Inflammatory macrophage treated with lipopolysaccharide for 1 hour (primary cell): Measurements from ENCODE around the gene GALNT13.

Source experiments
- DNase-seq, 2 donors: peaks; one replicate each; pipeline ENCODE4 v3.0.0-alpha.2; 2020 to 2022

GALNT13 gene

DNA sequence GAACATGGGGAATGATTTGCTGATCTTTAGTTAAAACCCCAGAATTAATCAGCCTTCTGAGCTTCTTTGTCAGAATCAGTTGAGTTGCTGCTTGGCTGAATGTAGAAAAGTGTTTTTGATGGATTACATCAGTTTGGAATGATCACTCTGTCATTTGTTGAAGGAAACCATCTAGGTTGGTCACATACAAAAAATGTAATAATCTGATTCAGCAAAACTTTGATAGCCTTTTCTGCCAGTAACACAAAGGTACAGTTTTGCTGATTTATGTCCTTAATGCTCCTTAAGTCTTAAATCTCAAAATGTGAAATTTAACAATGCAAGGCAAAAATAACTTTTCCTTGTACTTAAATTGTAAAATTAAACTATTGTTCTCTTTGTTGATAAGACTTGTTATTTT lies 74.3 kb downstream of the GALNT13 start:
- no peak for DNase-seq

DNA sequence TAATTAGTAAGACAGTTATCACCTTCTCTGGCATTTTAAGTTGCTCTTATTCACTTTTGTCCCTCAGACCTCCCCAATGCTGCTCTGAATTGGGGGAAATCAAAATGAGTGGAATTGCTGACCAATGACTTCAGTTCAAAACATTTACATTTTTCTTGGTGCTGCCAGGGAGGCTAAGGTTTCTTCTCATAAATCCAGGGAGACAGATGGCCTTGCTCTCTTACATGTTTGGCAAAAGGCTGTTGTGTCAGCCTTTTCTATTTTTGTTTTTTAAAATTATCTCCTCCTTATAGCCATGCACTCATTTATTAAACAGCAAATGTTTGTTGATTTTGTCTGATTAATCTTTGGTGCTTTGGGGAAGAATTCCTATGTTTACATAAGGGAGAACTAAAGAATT lies 82.0 kb downstream of the GALNT13 start:
- DNase-seq, result no peak

DNA sequence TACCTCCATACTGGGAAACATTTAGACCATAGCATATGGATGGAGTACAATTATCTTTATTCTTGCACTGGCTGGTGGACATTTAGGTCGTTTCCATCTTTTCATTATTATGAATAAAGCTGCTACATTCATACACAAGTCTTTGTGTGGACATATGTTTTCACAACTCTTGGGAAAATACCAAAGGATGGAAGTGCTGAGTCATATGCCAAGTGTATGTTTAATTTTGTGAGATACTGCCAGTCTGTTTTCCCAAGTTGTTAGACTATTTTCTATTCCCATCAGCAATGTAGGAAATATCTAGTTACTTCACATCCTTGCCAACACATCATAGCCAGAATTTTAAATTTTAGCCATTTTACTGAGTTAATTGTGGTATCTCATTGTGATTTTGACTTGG lies 91.5 kb downstream of the GALNT13 start:
- DNase-seq, result no peak

DNA sequence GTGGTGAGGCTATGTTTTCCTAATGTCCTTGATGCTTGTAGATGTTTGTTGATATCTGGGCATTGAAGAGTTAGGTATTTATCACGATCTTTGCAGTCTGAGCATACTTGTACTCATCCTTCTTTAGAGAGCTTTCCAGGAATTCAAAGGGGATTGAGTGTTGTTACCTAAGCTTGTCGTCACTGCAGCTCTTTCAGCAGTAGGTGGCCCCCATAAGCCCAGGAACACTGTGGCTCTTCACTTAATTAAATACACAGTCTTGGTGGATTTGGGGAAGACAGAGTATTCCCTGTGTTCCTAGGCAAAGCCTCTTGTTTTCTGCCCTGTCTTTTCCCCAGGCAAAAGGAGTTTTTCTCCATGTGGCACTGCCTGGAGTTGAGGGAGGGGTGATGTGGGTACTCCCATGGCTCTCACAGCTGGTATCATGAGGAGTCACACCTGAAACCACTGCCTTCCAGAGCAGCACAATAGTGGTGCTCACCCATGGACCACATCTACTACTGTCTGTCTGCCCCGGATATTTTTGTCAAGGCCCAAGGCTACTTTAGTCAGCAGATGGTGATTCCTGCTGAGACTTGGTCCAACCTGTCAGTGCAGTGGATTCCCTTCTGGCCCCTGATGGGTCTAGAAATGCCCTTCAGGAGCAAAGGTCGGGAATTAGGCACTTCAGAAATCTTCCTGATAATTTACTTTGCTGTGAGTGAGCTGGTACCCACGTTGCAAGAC lies 95.7 kb downstream of the GALNT13 start:
- DNase-seq, result no peak

DNA sequence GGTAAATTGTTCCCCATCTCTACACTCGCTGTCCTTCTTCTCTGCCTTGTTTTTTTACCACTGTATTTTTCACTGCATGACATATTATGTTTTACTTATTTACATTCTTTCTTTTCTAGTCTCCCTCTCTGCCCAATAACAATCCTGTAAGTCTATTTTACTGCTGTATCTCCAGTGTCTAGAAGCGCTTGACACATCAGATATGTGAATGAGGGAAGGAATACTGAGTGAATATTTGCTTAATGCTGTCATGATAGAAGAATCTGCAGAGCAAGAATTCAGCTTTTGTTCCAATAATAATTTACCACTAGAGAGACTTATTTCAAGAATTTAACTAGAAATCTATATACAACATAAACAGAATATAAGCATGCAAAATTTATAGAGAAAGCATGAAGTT lies 99.5 kb downstream of the GALNT13 start:
- no peak for DNase-seq

DNA sequence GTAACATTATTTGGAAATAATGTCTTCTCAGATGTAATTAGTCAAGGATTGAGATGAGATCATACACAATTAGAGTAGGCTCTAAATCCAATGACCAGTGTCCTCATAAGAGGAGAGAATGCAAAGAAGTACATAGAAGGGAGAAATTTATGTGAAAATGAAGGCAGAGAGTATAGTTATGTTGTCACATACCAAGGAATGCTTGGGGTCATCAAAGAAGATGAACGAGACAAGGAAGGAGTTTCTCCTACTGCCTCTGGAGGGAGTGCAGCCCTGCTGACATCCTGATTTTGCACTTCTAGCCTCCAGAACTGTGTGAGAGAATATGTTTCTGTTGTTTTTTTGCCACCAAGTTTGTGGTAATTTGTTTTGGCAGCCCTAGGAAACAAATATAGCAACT lies 100.1 kb downstream of the GALNT13 start:
- DNase-seq, result no peak

DNA sequence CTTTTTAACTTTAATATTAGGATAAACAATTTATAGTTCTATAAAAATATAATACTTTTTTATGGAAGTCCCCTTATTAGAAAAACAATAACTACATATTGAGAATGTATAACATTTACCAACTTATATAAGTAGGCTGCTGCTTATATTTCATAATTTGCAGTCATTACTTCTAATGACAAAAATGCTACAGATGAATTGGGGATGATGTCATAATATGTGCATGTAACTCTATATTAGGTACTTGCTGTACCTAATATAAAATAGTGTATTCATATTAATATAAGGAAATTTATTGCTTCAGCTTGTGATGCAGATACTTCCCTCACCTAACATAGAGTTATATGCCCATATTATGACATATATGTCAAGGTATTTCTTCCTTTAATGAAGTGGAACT lies 100.7 kb downstream of the GALNT13 start:
- no peak for DNase-seq

DNA sequence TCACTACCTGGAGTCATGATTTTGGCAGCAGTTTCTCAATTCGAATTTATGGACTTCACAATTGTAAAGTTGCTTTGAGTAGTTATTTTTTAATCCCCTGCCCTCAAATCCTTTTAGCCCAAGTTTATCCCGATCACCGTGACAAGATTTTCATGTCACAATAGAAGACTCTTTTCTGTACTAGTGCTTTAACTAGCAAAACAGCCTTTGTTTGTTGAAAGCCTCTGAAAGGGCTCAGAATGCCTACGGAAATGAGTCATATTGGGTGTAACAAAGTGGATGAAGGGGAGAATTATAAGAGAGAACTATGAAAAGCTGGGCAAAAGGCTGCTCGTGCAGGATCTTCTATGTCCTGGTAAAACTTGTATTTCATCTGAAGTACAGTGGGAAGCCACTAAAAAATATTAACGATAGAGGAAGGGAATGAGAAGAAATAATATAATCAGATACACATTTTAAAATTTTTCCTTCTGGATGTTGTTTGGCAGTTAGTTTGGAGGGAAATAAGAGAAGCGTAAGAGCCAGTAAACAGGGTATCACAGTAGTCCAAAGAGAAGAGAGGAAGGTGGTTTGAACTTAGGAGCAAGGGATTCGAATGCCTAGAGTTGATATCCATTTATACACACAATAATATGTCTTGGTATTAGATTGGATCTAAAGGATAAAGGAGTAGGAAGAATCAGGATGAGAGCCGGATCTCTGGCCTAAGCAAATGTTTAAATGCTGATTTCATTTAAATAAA lies 114.9 kb downstream of the GALNT13 start:
- no peak for DNase-seq

DNA sequence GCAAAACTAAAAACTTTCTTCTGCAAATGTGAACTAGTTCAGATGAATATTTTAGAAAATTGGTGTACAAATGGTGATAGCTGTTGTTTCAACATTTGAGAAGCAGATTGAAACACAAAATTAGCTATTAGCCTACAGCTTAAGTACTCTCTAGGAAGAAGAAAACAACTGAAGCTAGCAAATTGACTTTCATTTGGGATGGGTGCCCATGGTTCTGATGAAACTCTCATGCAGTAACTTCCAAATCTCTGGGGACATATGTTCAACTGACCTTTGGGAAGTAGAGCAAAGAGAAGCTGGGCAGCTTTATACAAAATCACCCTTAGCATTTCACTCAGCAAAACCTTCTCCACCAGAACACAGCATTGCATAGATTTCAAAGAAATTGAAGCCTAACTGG lies 119.0 kb downstream of the GALNT13 start:
- no peak for DNase-seq

DNA sequence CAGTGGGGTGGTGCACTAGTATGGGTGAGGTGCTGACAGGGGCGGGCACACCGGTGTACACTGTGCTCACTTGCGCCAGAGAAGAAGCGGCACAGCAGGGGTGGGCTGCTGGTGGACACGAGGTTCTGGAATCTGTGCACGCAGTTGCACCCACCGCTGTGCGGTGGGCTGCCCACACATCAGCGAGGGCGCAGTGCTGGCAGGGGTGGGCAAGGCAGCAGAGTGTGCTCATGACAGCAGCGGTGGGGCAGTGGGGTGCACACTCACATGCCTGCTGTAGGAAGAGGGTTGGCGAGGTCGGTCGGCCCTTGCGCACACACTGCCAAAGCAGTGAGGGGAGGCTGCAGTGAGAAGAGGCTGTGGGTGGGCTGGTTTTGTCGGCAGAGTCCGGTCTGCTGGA lies 141.8 kb downstream of the GALNT13 start:
- DNase-seq, result no peak

DNA sequence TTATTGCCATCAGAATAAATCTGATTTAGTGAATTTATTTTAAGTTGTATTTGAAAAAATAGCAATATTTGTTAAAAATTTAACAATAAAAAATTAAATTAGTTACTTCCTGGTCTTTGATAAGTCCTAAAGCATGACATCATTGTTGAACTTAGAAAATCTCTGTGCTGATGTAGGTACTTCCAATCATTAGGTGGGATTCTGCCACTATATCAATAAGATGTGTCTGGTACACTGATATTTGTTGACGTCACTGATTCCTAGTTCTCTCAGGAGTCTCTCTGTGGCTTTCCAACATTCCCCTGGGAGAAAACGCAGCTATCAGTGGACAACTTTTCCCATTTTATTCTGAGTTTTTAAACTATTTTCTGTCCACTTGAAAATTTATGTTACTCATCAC lies 143.5 kb downstream of the GALNT13 start:
- DNase-seq, result no peak

DNA sequence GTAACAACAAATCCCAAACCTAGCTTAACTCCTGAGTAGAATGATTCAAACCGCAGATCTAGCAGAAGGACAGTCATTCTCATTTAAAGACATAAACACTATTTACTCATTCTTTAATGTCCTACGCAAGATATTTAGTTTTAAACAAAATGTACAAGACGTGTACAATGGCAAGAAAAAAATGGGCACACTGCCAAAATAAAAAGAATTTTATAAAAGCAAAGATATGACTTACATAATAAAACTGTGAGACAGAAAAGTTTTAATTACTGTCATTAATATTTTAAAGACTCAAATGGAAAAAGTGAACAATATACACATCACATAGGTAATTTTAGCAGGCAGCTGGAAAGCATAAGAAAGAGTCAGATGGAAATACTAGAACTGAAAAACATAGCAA lies 157.8 kb downstream of the GALNT13 start:
- DNase-seq, result no peak

DNA sequence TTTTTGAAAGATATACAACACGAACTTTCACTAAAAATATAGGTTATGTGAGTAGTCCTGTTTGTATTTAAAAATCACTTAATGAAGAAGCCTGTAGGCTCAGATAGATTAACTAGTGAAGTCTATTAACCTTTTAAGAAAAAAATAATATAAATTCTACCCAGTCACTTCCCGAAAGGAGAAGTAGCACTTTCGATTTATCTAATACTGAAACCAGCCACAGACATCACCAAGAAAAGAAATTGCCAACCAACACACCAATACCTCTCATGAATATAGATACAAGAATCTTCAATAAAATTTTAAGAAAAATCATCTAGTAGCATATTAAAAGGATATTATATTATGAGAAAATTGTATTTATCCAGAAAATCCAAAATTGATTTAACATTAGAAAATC lies 160.5 kb downstream of the GALNT13 start:
- no peak for DNase-seq

DNA sequence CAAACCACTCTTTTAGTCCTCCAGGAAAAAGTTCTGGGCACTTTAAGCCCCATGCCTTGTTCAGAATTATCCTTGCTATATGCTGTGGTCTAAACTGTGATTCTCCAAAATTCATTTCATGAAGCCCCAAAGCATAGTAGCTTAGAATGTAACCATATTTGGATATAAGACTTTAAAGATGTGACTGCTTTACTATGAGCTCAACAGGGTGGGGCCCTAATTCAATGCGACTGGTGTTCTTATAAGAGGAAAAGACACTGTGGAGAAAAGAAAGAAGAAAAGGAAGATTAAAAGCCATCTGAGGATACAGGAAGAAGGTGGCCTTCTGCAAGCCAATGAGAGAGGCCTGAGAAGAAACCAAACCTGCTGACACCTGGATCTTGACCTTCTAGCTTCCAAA lies 174.8 kb downstream of the GALNT13 start:
- DNase-seq, result no peak

DNA sequence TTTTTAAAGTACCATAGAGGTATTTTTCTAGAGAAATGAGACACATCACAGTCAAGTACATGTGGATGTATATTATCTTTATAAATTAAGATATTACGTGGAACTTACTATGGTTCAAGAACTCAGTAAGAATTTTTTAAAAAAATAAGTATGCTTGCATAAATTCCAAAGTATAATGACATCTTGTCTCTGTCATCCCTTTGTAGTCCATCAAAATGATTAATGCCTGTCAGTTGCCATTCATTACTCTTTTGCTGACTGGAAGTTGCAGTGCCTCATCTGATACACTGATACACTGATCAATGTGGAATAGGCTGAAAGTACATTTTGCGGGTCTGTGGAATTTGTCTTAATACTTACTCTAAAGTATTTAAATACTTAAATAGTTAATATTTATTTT lies 177.2 kb downstream of the GALNT13 start:
- no peak for DNase-seq

DNA sequence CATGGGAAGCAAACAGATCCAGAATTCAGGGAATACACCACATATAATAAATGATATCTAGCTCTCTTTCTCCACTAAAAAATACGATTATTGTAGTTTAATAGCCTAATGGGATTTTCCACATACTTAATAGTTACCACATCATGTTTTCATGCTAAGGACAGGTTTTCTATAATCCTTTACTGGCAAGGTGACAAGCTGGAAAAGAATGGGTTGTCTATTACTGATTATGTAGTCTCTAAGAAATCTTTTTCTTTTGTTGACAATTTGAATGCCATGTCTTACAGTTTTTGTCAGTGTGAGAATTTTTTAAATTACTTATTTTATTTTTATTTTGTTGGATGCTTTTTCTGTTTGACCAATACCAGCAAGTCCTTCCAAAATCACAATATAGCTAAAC lies 177.8 kb downstream of the GALNT13 start:
- DNase-seq, result no peak

DNA sequence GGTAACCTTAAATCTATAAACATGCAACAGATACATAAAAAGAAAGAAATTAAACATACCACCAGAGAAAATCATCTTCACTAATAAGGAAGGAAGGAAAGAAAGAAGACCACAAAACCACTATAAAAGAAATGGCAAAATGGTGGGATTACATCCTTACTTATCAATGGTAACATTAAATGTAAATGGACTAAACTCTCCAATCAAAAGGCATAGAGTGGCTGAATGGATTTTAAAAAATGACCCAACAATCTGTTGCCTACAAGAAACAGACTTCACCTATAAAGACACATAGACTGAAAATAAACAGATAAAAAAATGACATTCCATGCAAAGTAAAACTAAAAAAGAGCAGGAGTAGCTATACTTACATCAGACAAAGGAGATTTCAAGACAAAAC lies 195.4 kb downstream of the GALNT13 start:
- DNase-seq, result no peak

DNA sequence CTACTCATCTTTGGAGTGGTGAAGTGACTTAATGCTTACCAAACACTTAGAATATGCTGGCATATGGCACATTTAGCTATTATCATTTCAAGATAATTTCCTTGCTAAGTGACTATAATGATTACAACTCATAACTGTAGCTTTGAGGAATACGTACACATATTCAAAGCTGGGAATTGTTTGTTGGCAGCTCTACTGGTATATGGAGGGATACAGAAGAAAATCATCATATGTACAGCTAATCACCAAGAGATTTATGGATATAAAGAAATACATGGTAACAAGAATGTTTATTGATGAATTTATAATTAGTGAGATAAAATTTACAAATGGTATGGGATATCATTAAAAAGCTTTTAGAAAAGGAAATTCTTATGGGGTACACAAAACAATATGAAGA lies 207.2 kb downstream of the GALNT13 start:
- DNase-seq, result no peak

DNA sequence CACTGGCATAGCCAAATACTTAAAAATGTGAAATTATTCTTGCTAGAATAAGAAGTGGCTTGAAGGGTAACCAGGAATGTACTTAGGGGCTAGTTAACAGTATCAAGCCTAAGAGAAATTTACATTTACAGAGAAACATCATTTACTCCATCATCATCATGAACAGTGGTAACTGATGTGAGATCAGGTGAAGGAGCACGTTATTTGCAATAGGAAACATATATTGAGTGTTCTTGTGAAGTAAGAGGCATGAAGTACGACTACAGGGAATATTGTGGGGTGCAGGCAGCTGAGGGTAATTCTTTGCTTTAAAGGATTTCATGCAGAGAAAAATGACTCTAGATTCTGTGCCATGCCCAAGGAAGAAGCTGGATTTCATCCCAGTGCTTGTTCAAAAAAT lies 220.8 kb downstream of the GALNT13 start:
- no peak for DNase-seq

DNA sequence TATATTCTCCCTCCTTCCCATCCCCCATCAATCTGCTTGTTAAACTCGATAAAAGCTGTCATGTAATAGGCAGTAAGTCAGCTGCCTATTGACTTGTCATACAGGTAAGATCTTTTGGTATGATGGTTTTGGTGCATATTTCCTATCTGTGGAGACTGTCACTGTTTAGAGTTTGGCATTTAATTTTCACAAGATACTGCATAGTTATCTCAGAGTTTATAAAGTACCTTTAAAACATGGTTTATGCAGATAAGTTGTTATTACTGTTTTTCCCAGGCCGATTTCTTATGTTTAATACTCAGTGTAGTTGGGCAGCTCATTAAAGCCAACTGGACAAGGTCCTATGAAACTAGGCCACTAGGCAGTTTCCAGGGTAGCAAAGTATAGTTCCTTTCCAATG lies 222.1 kb downstream of the GALNT13 start:
- DNase-seq, result no peak

DNA sequence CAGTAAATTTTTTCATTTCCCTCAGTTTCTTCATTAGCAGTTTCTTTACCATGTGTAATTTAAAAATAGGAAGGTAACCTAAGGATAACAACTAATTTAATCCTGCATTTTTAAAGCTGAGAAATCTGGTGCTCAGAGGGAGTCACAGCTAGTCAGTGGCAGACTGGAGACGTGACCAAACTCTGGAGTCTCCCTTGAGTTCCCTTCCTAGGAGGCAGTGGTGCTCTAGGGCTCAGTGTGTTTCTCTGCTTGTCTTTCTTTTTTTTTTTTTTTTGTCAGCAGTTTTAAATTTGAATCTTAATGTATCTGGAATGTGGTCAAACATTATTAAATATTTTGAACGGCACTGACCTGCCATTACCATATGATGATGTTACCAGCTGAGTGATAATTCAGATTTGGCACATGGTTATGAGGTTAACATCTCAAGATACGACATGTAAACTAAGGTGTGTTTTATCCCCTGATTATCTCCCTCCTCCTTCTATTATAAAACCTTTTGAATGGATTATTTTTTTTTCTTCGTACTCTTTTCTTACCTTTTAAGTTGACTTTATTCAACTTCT lies 226.2 kb downstream of the GALNT13 start:
- DNase-seq, result no peak

DNA sequence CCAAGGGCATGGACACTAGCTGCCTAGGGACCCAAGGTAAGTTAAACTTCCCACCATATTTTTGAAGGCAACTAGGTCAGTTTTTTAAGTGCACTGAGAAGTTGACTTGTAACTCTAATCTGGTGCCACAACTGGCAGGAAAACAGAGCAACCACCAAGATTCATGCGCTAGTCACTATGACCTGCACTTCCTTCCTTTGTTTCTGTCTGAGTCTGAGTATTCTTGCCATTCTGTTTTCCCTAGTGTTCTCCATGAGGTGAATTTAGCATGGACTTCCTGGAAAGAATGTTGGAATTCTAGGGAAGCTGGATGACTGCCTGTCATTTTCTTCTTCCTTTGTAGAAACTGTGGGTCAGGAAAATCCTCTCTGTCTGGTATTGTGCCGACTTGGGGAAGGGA lies 249.0 kb downstream of the GALNT13 start:
- no peak for DNase-seq

DNA sequence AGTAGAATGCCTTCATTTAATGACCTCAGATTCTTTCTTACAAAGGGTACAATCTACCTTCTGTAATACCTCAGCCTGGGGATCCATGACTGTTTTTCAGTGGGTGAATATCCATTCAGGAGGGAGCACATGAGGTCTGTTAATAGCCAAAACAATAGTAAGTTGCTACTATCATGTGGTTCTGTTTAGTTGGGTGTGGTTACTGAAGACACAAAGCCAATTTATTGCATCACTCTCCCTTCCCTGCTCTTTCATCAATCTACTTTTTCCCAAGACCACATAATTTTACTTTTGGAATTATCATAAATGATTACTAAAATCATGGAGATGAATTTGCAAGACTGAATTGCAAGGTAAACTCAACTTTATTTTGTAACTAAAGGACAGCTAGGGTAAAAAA lies 254.2 kb downstream of the GALNT13 start:
- no peak for DNase-seq

DNA sequence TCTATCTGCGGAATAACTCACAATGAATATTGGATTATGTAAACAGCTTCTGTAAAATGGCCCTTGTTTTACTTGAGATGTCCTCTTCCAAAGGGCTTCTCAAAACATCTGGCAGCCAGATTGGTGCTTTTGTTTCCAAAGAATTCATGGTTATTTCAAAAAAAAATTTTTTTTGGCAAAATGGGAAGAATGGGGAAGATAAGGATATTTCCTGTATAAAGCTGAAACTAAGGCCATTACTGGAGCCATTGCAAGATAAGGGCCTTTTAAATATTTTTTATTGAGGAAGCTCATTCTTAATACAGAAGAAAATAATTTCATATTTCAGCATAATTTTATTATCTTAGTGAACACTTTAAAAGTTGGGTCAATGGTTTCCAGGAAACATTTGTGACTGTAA lies 259.1 kb downstream of the GALNT13 start:
- no peak for DNase-seq

DNA sequence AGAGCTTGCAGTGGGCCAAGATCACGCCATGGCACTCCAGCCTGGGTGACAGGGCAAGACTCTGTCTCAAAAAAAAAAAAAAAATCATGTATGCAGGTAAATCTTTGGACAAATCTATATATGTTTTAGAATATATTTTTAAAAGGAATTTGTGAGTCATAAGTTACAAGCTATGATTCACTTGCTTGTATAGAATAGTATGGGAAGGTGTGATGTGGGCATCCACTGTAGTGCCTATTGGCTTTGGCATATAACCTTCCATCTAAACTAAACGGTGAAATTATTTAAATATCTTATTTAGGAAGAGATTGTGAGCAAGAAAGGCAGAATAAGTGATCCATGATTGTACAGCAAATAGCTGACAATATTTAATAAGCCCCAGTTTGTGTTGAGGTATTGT lies 261.1 kb downstream of the GALNT13 start:
- no peak for DNase-seq
